NCI-H2081 (cell line): ENCODE results near the gene UQCC5.

ENCODE experiments used
- DNase-seq, 2 experiments: peaks; one replicate each; lab custom pipeline; 2025; lab: John Stamatoyannopoulos, UW

Gene UQCC5

DNA sequence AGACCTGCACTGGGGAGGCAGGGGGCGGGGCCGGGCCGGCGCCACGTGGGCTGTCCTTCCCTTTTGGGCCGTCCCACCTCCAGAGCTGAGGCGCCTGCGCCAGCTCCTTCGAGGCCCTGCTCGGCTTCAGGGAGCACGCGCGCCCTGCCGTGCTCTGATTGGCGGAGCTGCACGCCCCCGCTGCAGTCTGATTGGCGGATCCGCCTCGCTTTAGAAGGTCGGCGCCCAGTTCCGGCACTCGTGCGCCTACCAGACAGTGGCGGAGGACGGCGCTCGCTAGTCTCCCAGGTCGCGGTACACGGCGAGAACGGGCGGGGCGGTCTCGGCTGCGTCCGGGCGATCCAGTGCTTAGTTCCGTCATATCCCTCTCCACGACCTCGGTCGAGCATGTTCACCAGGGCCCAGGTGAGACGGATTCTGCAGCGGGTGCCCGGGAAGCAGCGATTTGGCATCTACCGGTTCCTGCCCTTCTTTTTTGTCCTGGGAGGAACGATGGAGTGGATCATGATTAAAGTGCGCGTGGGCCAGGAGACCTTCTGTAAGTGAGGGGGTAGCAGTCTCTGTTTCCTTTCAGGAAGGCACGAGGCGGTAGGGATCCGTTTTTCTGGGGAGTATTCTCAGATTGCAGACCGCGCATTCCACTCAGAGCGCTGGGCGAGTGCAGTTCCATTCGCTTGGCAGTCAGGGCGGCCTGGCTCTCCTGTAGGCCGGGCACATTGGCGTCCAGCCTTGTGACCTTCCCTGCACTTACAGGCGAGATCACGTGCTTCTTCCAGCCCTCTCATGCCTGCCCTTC is at the start of gene UQCC5:
Gene UQCC5 (plus strand): TSS at position 237 of the 796 bp plus-strand sequence. CDS start 151 bp downstream, at position 388.
- DNase-seq: peak; percentile 93 to 97

GRCh38 chr3:52487050-52487787 is 49.2 kb upstream of the UQCC5 start:
- no peak for DNase-seq

DNA sequence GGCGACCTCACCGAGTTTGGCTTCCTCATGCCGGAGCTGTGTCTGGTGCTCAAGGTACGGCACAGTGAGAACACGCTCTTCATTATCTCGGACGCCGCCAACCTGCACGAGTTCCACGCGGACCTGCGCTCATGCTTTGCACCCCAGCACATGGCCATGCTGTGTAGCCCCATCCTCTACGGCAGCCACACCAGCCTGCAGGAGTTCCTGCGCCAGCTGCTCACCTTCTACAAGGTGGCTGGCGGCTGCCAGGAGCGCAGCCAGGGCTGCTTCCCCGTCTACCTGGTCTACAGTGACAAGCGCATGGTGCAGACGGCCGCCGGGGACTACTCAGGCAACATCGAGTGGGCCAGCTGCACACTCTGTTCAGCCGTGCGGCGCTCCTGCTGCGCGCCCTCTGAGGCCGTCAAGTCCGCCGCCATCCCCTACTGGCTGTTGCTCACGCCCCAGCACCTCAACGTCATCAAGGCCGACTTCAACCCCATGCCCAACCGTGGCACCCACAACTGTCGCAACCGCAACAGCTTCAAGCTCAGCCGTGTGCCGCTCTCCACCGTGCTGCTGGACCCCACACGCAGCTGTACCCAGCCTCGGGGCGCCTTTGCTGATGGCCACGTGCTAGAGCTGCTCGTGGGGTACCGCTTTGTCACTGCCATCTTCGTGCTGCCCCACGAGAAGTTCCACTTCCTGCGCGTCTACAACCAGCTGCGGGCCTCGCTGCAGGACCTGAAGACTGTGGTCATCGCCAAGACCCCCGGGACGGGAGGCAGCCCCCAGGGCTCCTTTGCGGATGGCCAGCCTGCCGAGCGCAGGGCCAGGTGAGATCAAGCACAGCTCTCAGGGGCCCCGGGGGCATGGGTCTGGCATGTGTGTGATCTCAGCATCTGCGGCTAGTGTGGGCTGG is 48.4 kb upstream of the UQCC5 start:
- DNase-seq: no peak

DNA sequence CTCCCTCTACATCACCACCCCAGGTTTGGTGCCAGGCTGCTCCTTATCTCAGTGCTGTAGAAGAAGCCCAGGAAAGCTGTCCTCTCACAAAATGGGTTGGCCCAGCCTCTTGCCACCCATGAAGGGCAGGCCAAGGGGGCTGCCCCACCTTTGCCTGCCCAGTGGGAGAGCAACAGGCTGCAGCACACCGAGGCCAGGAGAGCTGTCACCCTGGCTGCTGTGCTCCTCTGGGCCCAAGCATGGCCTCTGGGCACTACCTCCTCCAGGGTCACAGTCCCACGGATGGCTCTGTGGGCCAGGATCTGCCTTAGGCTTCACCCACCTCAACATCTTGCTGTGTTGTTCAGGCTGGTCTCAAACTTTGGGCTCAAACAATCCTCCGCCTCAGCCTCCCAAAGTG is 47.7 kb upstream of the UQCC5 start:
- DNase-seq: no peak

- DNase-seq: no peak
These were observed 47.0 kb upstream of the UQCC5 start for GRCh38 chr3:52489453-52489852.

- no peak for DNase-seq
These were observed 46.1 kb upstream of the UQCC5 start for GRCh38 chr3:52490035-52490938.

- DNase-seq: no peak
These were observed 45.4 kb upstream of the UQCC5 start for GRCh38 chr3:52490939-52491526.

DNA sequence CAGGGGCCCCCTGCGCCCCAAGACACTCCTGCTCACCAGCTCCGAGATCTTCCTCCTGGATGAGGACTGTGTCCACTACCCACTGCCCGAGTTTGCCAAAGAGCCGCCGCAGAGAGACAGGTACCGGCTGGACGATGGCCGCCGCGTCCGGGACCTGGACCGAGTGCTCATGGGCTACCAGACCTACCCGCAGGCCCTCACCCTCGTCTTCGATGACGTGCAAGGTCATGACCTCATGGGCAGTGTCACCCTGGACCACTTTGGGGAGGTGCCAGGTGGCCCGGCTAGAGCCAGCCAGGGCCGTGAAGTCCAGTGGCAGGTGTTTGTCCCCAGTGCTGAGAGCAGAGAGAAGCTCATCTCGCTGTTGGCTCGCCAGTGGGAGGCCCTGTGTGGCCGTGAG is 44.3 kb upstream of the UQCC5 start:
- DNase-seq: no peak

DNA sequence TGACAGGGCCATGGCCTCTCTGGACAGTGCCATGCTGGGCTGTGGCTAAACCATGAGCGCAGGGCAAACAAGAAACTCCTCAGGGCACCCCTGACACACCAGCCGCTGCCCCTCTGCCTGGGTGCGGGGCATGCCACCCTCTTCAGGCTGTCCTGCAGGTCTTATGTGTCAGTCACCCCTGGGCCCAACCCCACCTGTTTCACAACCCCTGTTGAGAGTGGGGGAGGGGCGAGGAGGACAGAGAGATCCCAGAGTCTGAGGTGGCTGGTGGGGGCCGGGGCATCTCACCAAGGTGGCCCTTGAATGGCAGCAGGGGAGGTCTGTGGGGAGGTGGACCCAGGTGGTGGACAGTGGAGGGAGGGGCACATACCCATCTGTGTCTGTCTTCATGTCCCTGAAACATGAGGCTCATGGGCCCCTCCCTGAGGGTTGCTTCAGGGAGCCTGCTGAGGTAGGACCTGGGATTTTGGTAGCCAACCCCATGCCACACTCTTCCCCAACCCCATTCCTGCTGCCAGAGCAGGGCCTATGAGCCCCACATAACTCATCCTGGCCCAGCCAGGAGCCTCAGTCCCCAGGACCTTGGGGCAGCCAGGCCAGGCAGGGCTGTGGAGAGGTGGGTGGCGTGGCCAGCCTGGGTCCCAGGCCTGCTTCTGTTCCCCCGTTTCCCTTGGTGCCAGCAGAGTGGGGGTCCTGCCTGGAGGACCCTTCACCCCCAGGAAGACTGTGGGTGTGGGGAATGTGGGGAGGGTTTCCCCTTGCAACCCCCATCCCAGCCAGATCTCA is 43.0 kb upstream of the UQCC5 start:
- no peak for DNase-seq

DNA sequence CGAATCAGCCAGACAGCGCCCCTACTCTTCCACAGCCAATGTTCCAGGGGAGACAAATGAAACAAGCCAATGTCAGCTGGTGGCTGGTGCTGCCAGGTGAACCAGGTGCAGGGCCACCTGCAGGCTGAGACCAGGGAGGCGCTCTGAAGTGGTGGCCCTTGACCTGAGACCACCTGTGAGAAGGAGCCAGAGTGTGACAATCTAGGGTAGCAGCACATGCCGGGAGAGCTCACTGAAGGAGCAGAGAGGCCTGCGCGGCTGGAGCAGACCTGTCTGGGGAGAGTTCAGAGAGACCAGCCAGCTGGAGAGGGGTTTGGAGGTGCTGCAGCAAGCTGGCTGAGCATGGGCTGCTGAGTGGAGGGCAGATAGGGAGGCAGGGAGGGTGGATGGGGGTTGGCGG is 42.0 kb upstream of the UQCC5 start:
- no peak for DNase-seq

GRCh38 chr3:52494886-52495495 is 41.4 kb upstream of the UQCC5 start, which contains the start of gene STAB1:
TSS of gene STAB1 (plus strand) at chr3:52495338. CDS start at chr3:52495414, 76 bp downstream.
- DNase-seq: no peak

- no peak for DNase-seq
These were observed 40.4 kb upstream of the UQCC5 start for GRCh38 chr3:52495777-52496602.

- DNase-seq: no peak
These were observed 38.0 kb upstream of the UQCC5 start for GRCh38 chr3:52498137-52499054.

DNA sequence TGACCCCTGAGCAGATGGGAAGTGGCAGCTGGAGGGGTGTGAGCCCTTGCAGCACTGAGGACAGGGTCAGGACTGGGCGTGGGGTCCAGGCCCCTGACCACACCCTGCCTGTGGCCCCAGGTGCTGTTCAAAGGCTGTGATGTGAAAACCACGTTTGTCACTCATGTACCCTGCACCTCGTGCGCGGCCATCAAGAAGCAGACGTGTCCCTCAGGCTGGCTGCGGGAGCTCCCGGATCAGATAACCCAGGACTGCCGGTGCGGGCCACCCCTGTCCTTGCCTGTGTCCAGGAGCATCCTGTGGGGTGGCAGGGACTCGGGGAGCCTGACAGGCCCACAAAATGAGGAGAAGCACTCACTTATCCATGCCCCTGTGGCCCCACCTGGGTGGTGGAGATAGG is 35.4 kb upstream of the UQCC5 start:
- DNase-seq: no peak

- no peak for DNase-seq
These were observed 34.4 kb upstream of the UQCC5 start for GRCh38 chr3:52502001-52502400.

DNA sequence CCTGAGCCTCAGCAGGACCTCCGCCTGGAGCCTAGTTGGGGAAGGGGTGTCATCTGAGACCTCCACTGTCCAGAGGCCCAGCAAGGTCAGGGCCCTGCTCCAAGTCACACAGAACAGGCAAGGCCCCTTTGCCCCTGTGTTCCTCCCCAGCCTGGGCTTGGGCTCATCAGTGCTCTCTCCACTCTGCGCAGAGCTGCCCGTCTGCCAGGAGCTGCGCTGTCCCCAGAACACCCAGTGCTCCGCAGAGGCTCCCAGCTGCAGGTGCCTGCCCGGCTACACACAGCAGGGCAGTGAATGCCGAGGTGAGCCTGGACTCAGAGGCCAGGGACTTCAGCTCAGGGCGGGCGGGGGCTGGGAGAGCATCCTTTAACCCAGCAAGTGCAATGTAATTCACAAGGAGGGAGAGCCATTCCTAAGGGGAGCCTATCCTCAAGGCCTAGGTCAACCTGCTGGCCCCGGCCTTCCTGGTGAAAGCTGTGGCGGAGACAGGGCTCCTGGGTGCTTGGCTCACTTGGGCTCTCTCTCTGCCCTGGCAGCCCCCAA is 33.5 kb upstream of the UQCC5 start:
- DNase-seq: no peak

GRCh38 chr3:52503788-52504424 is 32.5 kb upstream of the UQCC5 start:
- no peak for DNase-seq
